HEK293 (cell line): Measurements from ENCODE around the gene OR10H3.

Experiments used
- CTCF ChIA-PET: fragments of 350-600 bp; formaldehyde crosslinking; extraction: SDS; loops from one replicate; lab custom pipeline; 2021; ENCODE audit warnings: antibody characterized with exemption; lab: Yijun Ruan, JAX
- POLR2A ChIA-PET: fragments of 300-600 bp; formaldehyde crosslinking; extraction: SDS; loops from one replicate; lab custom pipeline; 2020; ENCODE audit warnings: antibody characterized with exemption, inconsistent platforms; lab: Yijun Ruan, JAX
- H3K27ac ChIP-seq: fragments of 200-500 bp; sonication (Bioruptor generic); 2 replicates; pipeline ENCODE4 v1.5.1; 2014; ENCODE audit warnings: low read depth, low read length, control low read depth, inconsistent platforms; ENCODE audit errors: extremely low read depth
- H3K36me3 ChIP-seq, 2 experiments: fragments of 200-500 bp in 1 of 2; sonication (Bioruptor generic) in 1 of 2; 1 replicate in 1 of 2; 2 replicates in 1 of 2; pipeline ENCODE4 v1.5.1; 2014 to 2017; ENCODE audit warnings: inconsistent platforms in 2 of 2, low read length in 2 of 2; ENCODE audit not compliant: control insufficient read depth in 2 of 2, insufficient read depth in 1 of 2
- H3K4me1 ChIP-seq: fragments of 200-500 bp; sonication (Bioruptor generic); 2 replicates; pipeline ENCODE4 v1.5.1; 2014; ENCODE audit warnings: mild to moderate bottlenecking, low read length, inconsistent platforms; ENCODE audit not compliant: control insufficient read depth, insufficient read depth
- H3K4me3 ChIP-seq: 2 replicates; pipeline ENCODE4 v1.5.1; 2011; ENCODE audit warnings: low read depth, mild to moderate bottlenecking, control low read depth, low read length, moderate library complexity
- H3K9me3 ChIP-seq: fragments of 200-500 bp; sonication (Bioruptor generic); 2 replicates; pipeline ENCODE4 v1.5.1; 2014; ENCODE audit warnings: low read depth, low read length, inconsistent platforms; ENCODE audit not compliant: control insufficient read depth, insufficient read depth
- SCRT2 ChIP-seq: fragments of 450-650 bp; formaldehyde crosslinking; IDR thresholded peaks from 2 replicates; pipeline ENCODE4 v1.5.1; 2016; ENCODE audit warnings: missing biosample characterization, missing genetic modification characterization
- ZBTB21 ChIP-seq: fragments of 450-650 bp; formaldehyde crosslinking; IDR thresholded peaks from 2 replicates; pipeline ENCODE4 v1.5.1; 2017; ENCODE audit warnings: missing biosample characterization, missing genetic modification characterization
- ZFP3 ChIP-seq: fragments of 450-650 bp; formaldehyde crosslinking; IDR thresholded peaks from 2 replicates; pipeline ENCODE4 v1.5.1; 2016; ENCODE audit warnings: low read depth, missing biosample characterization, missing genetic modification characterization
- ZNF266 ChIP-seq: fragments of 450-650 bp; formaldehyde crosslinking; IDR thresholded peaks from 2 replicates; pipeline ENCODE4 v1.5.1; 2016; ENCODE audit warnings: missing biosample characterization, missing genetic modification characterization, low read depth
- ZNF302 ChIP-seq: fragments of 450-650 bp; formaldehyde crosslinking; IDR thresholded peaks from 2 replicates; pipeline ENCODE4 v1.5.1; 2016; ENCODE audit warnings: missing biosample characterization, missing genetic modification characterization, low read depth
- ZNF501 ChIP-seq: fragments of 450-650 bp; formaldehyde crosslinking; IDR thresholded peaks from 2 replicates; pipeline ENCODE4 v1.5.1; 2016; ENCODE audit warnings: missing biosample characterization, missing genetic modification characterization
- ZNF624 ChIP-seq: fragments of 450-650 bp; formaldehyde crosslinking; IDR thresholded peaks from 2 replicates; pipeline ENCODE4 v1.5.1; 2017; ENCODE audit warnings: missing biosample characterization, missing genetic modification characterization
- ZNF658 ChIP-seq: fragments of 450-650 bp; formaldehyde crosslinking; IDR thresholded peaks from 2 replicates; pipeline ENCODE4; 2016; ENCODE audit warnings: missing biosample characterization, missing genetic modification characterization
- ZSCAN16 ChIP-seq: fragments of 450-650 bp; formaldehyde crosslinking; IDR thresholded peaks from 2 replicates; pipeline ENCODE4 v1.5.1; 2016; ENCODE audit warnings: missing biosample characterization, missing genetic modification characterization
- TF ChIP-seq, protein P1 (sequence below): fragments of 450-650 bp; formaldehyde crosslinking; IDR thresholded peaks from 2 replicates; pipeline ENCODE4 v1.5.1; 2016; ENCODE audit warnings: missing biosample characterization, missing genetic modification characterization
- TF ChIP-seq, protein P2 (sequence below): fragments of 450-650 bp; formaldehyde crosslinking; IDR thresholded peaks from 2 replicates; pipeline ENCODE4 v1.5.1; 2016; ENCODE audit warnings: missing biosample characterization, missing genetic modification characterization
- TF ChIP-seq, protein P3 (sequence below): fragments of 450-650 bp; formaldehyde crosslinking; IDR thresholded peaks from 2 replicates; pipeline ENCODE4 v1.5.1; 2017; ENCODE audit warnings: missing biosample characterization, missing genetic modification characterization
- TF ChIP-seq, protein P4 (sequence below): fragments of 450-650 bp; formaldehyde crosslinking; IDR thresholded peaks from 2 replicates; pipeline ENCODE4 v1.5.1; 2016; ENCODE audit warnings: missing biosample characterization, missing genetic modification characterization

The OR10H3 gene

DNA sequence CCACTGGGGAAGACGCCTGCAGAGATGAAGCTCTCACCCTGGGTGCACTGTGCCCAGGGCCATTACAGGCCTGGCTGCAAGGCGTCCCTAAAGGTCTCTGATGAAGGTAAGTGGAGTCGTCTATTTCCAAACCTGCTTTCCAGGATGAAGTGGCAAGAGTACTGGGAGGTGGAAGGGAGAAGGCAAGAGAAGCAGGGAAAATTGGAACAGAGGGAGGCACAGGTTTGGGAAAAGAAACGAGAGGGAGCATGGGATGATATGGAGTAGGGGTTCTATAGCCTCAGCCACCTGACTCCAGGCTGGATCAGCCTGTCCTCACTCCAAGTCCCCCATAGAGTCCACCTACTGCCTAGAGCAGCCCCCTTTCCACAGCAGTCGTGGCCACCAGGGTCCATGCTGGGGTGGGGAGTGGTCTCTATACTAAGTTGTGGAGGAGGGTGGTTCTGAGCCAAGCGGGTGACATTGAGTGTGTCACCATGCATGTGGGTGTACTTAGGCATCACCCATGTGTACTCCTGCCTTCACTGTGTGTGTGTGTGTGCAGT lies 49.9 kb downstream of the OR10H3 start, which contains the start of gene OR10H5:
OR10H5 (plus strand) TSS at position 51 of the 545 bp plus-strand sequence. CDS start 6,388 bp downstream, outside the sequence.
- ChIA-PET POLR2A (no interaction called here), CTCF (no interaction called here)
- no peaks in the 10 kb centered on the region for H3K9me3 ChIP-seq
- TF ChIP-seq, protein P1, sequence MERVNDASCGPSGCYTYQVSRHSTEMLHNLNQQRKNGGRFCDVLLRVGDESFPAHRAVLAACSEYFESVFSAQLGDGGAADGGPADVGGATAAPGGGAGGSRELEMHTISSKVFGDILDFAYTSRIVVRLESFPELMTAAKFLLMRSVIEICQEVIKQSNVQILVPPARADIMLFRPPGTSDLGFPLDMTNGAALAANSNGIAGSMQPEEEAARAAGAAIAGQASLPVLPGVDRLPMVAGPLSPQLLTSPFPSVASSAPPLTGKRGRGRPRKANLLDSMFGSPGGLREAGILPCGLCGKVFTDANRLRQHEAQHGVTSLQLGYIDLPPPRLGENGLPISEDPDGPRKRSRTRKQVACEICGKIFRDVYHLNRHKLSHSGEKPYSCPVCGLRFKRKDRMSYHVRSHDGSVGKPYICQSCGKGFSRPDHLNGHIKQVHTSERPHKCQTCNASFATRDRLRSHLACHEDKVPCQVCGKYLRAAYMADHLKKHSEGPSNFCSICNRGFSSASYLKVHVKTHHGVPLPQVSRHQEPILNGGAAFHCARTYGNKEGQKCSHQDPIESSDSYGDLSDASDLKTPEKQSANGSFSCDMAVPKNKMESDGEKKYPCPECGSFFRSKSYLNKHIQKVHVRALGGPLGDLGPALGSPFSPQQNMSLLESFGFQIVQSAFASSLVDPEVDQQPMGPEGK (tag by site-specific recombination) = no peak
- no peak for TF ChIP-seq ZBTB21 (tag by site-specific recombination)
- TF ChIP-seq, protein P2, sequence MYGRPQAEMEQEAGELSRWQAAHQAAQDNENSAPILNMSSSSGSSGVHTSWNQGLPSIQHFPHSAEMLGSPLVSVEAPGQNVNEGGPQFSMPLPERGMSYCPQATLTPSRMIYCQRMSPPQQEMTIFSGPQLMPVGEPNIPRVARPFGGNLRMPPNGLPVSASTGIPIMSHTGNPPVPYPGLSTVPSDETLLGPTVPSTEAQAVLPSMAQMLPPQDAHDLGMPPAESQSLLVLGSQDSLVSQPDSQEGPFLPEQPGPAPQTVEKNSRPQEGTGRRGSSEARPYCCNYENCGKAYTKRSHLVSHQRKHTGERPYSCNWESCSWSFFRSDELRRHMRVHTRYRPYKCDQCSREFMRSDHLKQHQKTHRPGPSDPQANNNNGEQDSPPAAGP (tag by site-specific recombination) = no peak
- TF ChIP-seq ZFP3 (tag by site-specific recombination) = no peak
- no peak for TF ChIP-seq ZNF624
- H3K4me3 ChIP-seq = no peak within 1 kb of the TSS
- H3K36me3 ChIP-seq = no peaks in the 10 kb centered on the region
- no peak within 1 kb of the TSS for H3K27ac ChIP-seq
- no peaks in the 10 kb centered on the region for H3K4me1 ChIP-seq

DNA sequence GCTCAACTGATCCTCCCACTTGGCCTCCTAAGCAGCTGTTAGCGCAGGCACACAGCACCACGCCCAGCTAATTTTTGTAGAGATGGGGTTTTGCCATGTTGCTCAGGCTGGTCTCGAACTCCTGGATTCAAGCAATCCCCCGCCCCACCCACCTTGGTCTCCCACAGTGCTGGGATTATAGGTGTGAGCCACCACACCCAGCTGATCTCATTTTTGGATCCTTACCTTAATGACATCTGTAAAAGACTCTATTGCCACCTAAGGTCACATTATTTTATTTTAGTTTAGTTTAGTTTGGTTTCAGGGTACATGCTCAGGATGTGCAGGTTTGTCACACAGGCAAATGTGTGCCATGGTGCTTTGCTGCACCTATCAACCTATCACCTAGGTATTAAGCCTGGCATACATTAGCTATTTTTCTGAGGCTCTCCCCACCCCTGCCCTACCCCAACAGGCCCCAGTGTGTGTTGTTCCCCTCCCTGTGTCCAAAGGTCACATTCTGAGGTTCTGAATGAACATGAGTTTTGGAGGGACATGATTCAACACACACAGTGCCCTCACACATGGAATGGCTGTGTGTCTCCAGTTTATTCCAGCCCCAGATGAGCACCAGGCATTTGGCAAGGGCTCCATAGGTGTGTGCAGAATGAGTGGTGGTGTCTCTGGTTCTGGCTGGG lies 50.9 kb downstream of the OR10H3 start:
- no peak for TF ChIP-seq SCRT2 (tag by site-specific recombination)
- no peak for TF ChIP-seq ZNF501 (tag by site-specific recombination)
- H3K36me3 ChIP-seq = no peaks in the 10 kb centered on the region
- no peak overlapping the region for H3K4me3 ChIP-seq
- H3K4me1 ChIP-seq = no peaks in the 10 kb centered on the region
- ChIA-PET POLR2A (no interaction called here), CTCF (interaction anchor here (0.9 kb wide), 1 partner anchor 159 kb away, joined by 3 read pairs; no protein-coding TSS in a partner anchor)
- no peaks in the 10 kb centered on the region for H3K9me3 ChIP-seq
- H3K27ac ChIP-seq = no peak overlapping the region

DNA sequence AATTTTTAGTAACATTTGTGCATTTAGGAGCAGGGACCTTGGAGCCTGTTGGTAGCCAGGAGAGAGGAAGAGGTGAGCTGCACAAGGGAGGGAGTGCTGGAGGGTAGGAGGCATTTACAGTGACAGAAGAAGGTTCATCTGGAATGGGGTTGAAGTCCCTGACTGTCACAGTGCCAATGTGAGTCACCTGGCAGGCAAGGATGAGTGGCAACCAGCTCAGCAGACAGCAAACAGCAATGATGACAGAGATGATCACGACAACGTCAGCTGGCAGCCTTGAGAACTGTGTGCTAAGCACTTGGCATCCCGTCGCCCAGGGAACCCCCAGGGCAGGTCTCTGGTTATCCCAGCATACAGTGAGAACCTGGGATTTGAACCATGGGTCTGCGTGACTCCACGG lies 52.3 kb downstream of the OR10H3 start:
- ChIA-PET POLR2A (no interaction called here), CTCF (no interaction called here)
- TF ChIP-seq ZNF658 (tag by site-specific recombination) (no peak), ZNF266 (tag by site-specific recombination) (no peak), ZSCAN16 (tag by site-specific recombination) (no peak), ZNF302 (tag by site-specific recombination) (no peak)
- TF ChIP-seq, protein P3, sequence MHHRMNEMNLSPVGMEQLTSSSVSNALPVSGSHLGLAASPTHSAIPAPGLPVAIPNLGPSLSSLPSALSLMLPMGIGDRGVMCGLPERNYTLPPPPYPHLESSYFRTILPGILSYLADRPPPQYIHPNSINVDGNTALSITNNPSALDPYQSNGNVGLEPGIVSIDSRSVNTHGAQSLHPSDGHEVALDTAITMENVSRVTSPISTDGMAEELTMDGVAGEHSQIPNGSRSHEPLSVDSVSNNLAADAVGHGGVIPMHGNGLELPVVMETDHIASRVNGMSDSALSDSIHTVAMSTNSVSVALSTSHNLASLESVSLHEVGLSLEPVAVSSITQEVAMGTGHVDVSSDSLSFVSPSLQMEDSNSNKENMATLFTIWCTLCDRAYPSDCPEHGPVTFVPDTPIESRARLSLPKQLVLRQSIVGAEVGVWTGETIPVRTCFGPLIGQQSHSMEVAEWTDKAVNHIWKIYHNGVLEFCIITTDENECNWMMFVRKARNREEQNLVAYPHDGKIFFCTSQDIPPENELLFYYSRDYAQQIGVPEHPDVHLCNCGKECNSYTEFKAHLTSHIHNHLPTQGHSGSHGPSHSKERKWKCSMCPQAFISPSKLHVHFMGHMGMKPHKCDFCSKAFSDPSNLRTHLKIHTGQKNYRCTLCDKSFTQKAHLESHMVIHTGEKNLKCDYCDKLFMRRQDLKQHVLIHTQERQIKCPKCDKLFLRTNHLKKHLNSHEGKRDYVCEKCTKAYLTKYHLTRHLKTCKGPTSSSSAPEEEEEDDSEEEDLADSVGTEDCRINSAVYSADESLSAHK (tag by site-specific recombination) = no peak
- TF ChIP-seq, protein P4, sequence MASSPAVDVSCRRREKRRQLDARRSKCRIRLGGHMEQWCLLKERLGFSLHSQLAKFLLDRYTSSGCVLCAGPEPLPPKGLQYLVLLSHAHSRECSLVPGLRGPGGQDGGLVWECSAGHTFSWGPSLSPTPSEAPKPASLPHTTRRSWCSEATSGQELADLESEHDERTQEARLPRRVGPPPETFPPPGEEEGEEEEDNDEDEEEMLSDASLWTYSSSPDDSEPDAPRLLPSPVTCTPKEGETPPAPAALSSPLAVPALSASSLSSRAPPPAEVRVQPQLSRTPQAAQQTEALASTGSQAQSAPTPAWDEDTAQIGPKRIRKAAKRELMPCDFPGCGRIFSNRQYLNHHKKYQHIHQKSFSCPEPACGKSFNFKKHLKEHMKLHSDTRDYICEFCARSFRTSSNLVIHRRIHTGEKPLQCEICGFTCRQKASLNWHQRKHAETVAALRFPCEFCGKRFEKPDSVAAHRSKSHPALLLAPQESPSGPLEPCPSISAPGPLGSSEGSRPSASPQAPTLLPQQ (tag by site-specific recombination) = no peak
- no peaks in the 10 kb centered on the region for H3K4me1 ChIP-seq
- no peak overlapping the region for H3K27ac ChIP-seq
- no peak overlapping the region for H3K4me3 ChIP-seq
- H3K9me3 ChIP-seq = no peaks in the 10 kb centered on the region
- no peaks in the 10 kb centered on the region for H3K36me3 ChIP-seq
